GM12865 (cell line): ENCODE data around the gene RHOG.
"Not testable (repeated sequence)": the region's sequence is repeated elsewhere in the genome, so short reads cannot be mapped to it uniquely, and the experiment has no call there.

Source experiments
- DNase-seq: peaks from one replicate; pipeline ENCODE4 v3.0.0; 2010; ENCODE audit warnings: low read depth
- H3K4me3 ChIP-seq: 2 replicates; pipeline ENCODE4 v1.5.1; 2011; ENCODE audit warnings: mild to moderate bottlenecking, low read depth, low read length, control low read depth
- CTCF ChIP-seq: IDR thresholded peaks from 2 replicates; pipeline ENCODE4 v1.5.1; 2011; ENCODE audit warnings: low read length, control low read depth, low read depth, inconsistent platforms; ENCODE audit not compliant: insufficient read depth; ENCODE audit errors: missing control alignments

Gene RHOG

GRCh38 chr11:3867209-3868091 lies 26.7 kb upstream of the RHOG start:
- peak; percentile 89 for DNase-seq
- peak overlapping the region; percentile 3; the same call in 1 of the 2 replicates for H3K4me3 ChIP-seq
- TF ChIP-seq CTCF = no peak

- TF ChIP-seq CTCF = no peak
- no peak for DNase-seq
- H3K4me3 ChIP-seq = no peak overlapping the region
Measured at GRCh38 chr11:3866836-3867208, 26.1 kb upstream of the RHOG start.

GRCh38 chr11:3866206-3866605 lies 25.4 kb upstream of the RHOG start:
- TF ChIP-seq CTCF = no peak
- peak overlapping the region; percentile 27; the same call in 1 of the 2 replicates for H3K4me3 ChIP-seq
- DNase-seq = peak; percentile 85

- no peak for TF ChIP-seq CTCF
- H3K4me3 ChIP-seq = peak overlapping the region; percentile 27
- peak; percentile 75 for DNase-seq
Measured at GRCh38 chr11:3865388-3866193, 24.8 kb upstream of the RHOG start.

- peak; percentile 49 for DNase-seq
- no peak for TF ChIP-seq CTCF
- H3K4me3 ChIP-seq = peak overlapping the region; percentile 11
Measured at GRCh38 chr11:3861683-3862082, 20.9 kb upstream of the RHOG start.

- peak; percentile 41 for DNase-seq
- not testable (repeated sequence) for H3K4me3 ChIP-seq
Measured at GRCh38 chr11:3860898-3861393, 20.2 kb upstream of the RHOG start.

GRCh38 chr11:3860375-3860774 lies 19.6 kb upstream of the RHOG start:
- no peak for DNase-seq
- no peak overlapping the region; the same call in 1 of the 2 replicates for H3K4me3 ChIP-seq
- TF ChIP-seq CTCF = no peak
